SIG-M5 treated with dmso at 0.1 percent for 504 hours (cell line): Measurements from ENCODE around the gene HM13.
A peak's percentile ranks its signal among the peaks of the same experiment; 100 is the strongest.
"Not testable (repeated sequence)": the region's sequence is repeated elsewhere in the genome, so short reads cannot be mapped to it uniquely, and the experiment has no call there.

ENCODE experiments used
- DNase-seq: peaks from one replicate; lab custom pipeline; 2025; ENCODE audit not compliant: unreplicated experiment; lab: John Stamatoyannopoulos, UW

The HM13 gene

GRCh38 chr20:31497838-31498540 is 16.3 kb upstream of the HM13 start:
- no peak for DNase-seq

- DNase-seq = no peak
Measured at GRCh38 chr20:31500527-31500926, 13.7 kb upstream of the HM13 start.

GRCh38 chr20:31502884-31503673 is 11.2 kb upstream of the HM13 start:
- peak; percentile 45 for DNase-seq

- DNase-seq = no peak
Measured at GRCh38 chr20:31505903-31506302, 8.3 kb upstream of the HM13 start.

GRCh38 chr20:31508517-31509244 is 5.6 kb upstream of the HM13 start:
- DNase-seq = no peak

GRCh38 chr20:31515072-31515774 is 981 bp downstream of the HM13 start:
- DNase-seq = no peak

GRCh38 chr20:31515775-31516107 is 1.5 kb downstream of the HM13 start:
- peak; percentile 39 for DNase-seq

- DNase-seq = no peak
Measured at GRCh38 chr20:31516166-31516565, 1.9 kb downstream of the HM13 start.

- no peak for DNase-seq
Measured at GRCh38 chr20:31516651-31517050, 2.4 kb downstream of the HM13 start.

- peak; percentile 48 for DNase-seq
Measured at GRCh38 chr20:31517373-31517772, 3.1 kb downstream of the HM13 start.

- DNase-seq = peak; percentile 78
Measured at GRCh38 chr20:31521267-31521666, 7.0 kb downstream of the HM13 start.

GRCh38 chr20:31522731-31523130 is 8.5 kb downstream of the HM13 start:
- no peak for DNase-seq

GRCh38 chr20:31523361-31524283 is 9.4 kb downstream of the HM13 start:
- DNase-seq = peak; percentile 97

GRCh38 chr20:31527266-31527665 is 13.0 kb downstream of the HM13 start:
- no peak for DNase-seq

- no peak for DNase-seq
Measured at GRCh38 chr20:31535298-31535697, 21.1 kb downstream of the HM13 start.

GRCh38 chr20:31536575-31536974 is 22.3 kb downstream of the HM13 start:
- no peak for DNase-seq

GRCh38 chr20:31537116-31537871 is 23.1 kb downstream of the HM13 start:
- no peak for DNase-seq

GRCh38 chr20:31537890-31538289 is 23.6 kb downstream of the HM13 start:
- DNase-seq = no peak

- DNase-seq = no peak
Measured at GRCh38 chr20:31538326-31538725, 24.1 kb downstream of the HM13 start.

- not testable (repeated sequence) for DNase-seq
Measured at GRCh38 chr20:31539636-31540035, 25.4 kb downstream of the HM13 start.
